Posterior vena cava (tissue), 2 donors: Measurements from ENCODE around the gene CCDC141. TPM values are rescaled to one million over a fixed set of nuclear protein-coding genes. Genes with fewer than 3 reads are reported as not detected.
A peak's percentile ranks its signal among the peaks of the same experiment; 100 is the strongest.
"Not testable (repeated sequence)": the region's sequence is repeated elsewhere in the genome, so short reads cannot be mapped to it uniquely, and the experiment has no call there.

Source experiments
- DNase-seq: peaks from one replicate; pipeline ENCODE4 v3.0.0-alpha.2; 2020; ENCODE audit warnings: low spot score
- intact Hi-C, 2 donors: fragments of 100-400 bp; cut with DNase I; formaldehyde crosslinking; loops; one replicate each; pipeline versions ENCODE4 v1.14.1 to v1.14.2; 2022 to 2023
- total RNA-seq, 2 donors: library from RNA; stranded (reverse); fragmentation: NEBNext Ultra II Directional; extraction: Animal tissue kit (Norgen Biotek cat#: 25700); gene quantifications; one replicate each; pipeline ENCODE4 v1.2.1, GENCODE V29; 2021
- donor health status: DM: yes; HTN: yes; CAD: no.
- donor health status: DM: yes; HTN: yes; CAD: no.

The CCDC141 gene
- total RNA-seq, 2 donors from 2014 or later, result 6.2 to 6.7 TPM

- DNase-seq, intact Hi-C loops: not testable (repeated sequence)
Observed at GRCh38 chr2:179045602-179046001, 4.3 kb downstream of the CCDC141 start.

- intact Hi-C loops, result no loop called here
- no peak for DNase-seq
Observed at GRCh38 chr2:179044500-179044899, 5.4 kb downstream of the CCDC141 start.

- no peak for DNase-seq
- intact Hi-C loops, result no loop called here
Observed at GRCh38 chr2:179037807-179038206, 12.1 kb downstream of the CCDC141 start.

- no peak for DNase-seq
- intact Hi-C loops, result no loop called here
Observed at GRCh38 chr2:179036353-179036905, 13.5 kb downstream of the CCDC141 start.

- intact Hi-C loops, result no loop called here
- DNase-seq, result no peak
Observed at GRCh38 chr2:179031731-179032408, 18.1 kb downstream of the CCDC141 start.

- DNase-seq, result no peak
- intact Hi-C loops, result no loop called here
Observed at GRCh38 chr2:179024445-179024844, 25.5 kb downstream of the CCDC141 start.

- no peak for DNase-seq
- intact Hi-C loops, result no loop called here
Observed at GRCh38 chr2:179022685-179023084, 27.3 kb downstream of the CCDC141 start.

- intact Hi-C loops, result no loop called here
- DNase-seq, result no peak
Observed at GRCh38 chr2:179021258-179021657, 28.7 kb downstream of the CCDC141 start.

- intact Hi-C loops, result no loop called here
- no peak for DNase-seq
Observed at GRCh38 chr2:179020156-179020750, 29.7 kb downstream of the CCDC141 start.

- intact Hi-C loops, result no loop called here
Observed at GRCh38 chr2:179019260-179019659, 30.7 kb downstream of the CCDC141 start.

GRCh38 chr2:179017773-179018357 lies 32.1 kb downstream of the CCDC141 start:
- no peak for DNase-seq
- intact Hi-C loops, result no loop called here

More at GRCh38 chr2:179019260-179019659, 30.7 kb downstream of the CCDC141 start:
- no peak for DNase-seq

GRCh38 chr2:179014189-179014588 lies 35.7 kb downstream of the CCDC141 start:
- DNase-seq, intact Hi-C loops: not testable (repeated sequence)

GRCh38 chr2:179005976-179006375 lies 44.0 kb downstream of the CCDC141 start:
- intact Hi-C loops, result no loop called here
- no peak for DNase-seq

GRCh38 chr2:178999476-178999875 lies 50.5 kb downstream of the CCDC141 start:
- intact Hi-C loops, result no loop called here
- DNase-seq, result no peak

- DNase-seq, result no peak
- intact Hi-C loops, result no loop called here
Observed at GRCh38 chr2:178998539-178998938, 51.4 kb downstream of the CCDC141 start.

- intact Hi-C loops, result no loop called here
- no peak for DNase-seq
Observed at GRCh38 chr2:178997477-178997876, 52.5 kb downstream of the CCDC141 start.

GRCh38 chr2:178997067-178997466 lies 52.9 kb downstream of the CCDC141 start:
- intact Hi-C loops, result no loop called here

GRCh38 chr2:178994264-178994663 lies 55.7 kb downstream of the CCDC141 start:
- intact Hi-C loops, result no loop called here
- DNase-seq, result peak; percentile 29

More at GRCh38 chr2:178997067-178997466, 52.9 kb downstream of the CCDC141 start:
- no peak for DNase-seq

GRCh38 chr2:178993788-178994187 lies 56.1 kb downstream of the CCDC141 start:
- DNase-seq, result no peak
- intact Hi-C loops, result no loop called here

GRCh38 chr2:178992719-178993118 lies 57.2 kb downstream of the CCDC141 start:
- intact Hi-C loops, DNase-seq: not testable (repeated sequence)
